C4-2B (cell line): ENCODE measurements around the gene CNTN5.

ENCODE experiments used
- H3K27ac ChIP-seq: fragments of 450-650 bp; 2 replicates; pipeline ENCODE4 v1.5.1; 2017
- CTCF ChIP-seq: fragments of 450-650 bp; conservative IDR thresholded peaks from 2 replicates; pipeline ENCODE4 v1.5.1; 2017; ENCODE audit warnings: mild to moderate bottlenecking
- ZFX ChIP-seq: fragments of 450-650 bp; IDR thresholded peaks from 2 replicates; pipeline ENCODE4 v1.6.1; 2017

CNTN5 gene

GRCh38 chr11:99370549-99371216, 349.9 kb downstream of the CNTN5 start:
- TF ChIP-seq CTCF (no peak), ZFX (no peak)
- H3K27ac ChIP-seq = no peak overlapping the region

GRCh38 chr11:99371257-99371656, 350.5 kb downstream of the CNTN5 start:
- H3K27ac ChIP-seq = no peak overlapping the region
- TF ChIP-seq ZFX (no peak), CTCF (no peak)

- TF ChIP-seq ZFX (no peak), CTCF (no peak)
- H3K27ac ChIP-seq = no peak overlapping the region
These were observed 355.7 kb downstream of the CNTN5 start for GRCh38 chr11:99376463-99376862.

- no peak overlapping the region for H3K27ac ChIP-seq
- no peak for TF ChIP-seq CTCF
- no peak for TF ChIP-seq ZFX
These were observed 363.0 kb downstream of the CNTN5 start for GRCh38 chr11:99383648-99384245.

GRCh38 chr11:99391245-99391644, 370.5 kb downstream of the CNTN5 start:
- H3K27ac ChIP-seq = no peak overlapping the region
- TF ChIP-seq CTCF (no peak), ZFX (no peak)

GRCh38 chr11:99406345-99406744, 385.6 kb downstream of the CNTN5 start:
- no peak for TF ChIP-seq ZFX
- TF ChIP-seq CTCF = no peak
- H3K27ac ChIP-seq = no peak overlapping the region

GRCh38 chr11:99410636-99411035, 389.9 kb downstream of the CNTN5 start:
- H3K27ac ChIP-seq = no peak overlapping the region
- TF ChIP-seq ZFX (no peak), CTCF (no peak)
